ENCODE measurements around the gene PTPN14. TPM values are rescaled to one million over a fixed set of nuclear protein-coding genes. Genes with fewer than 3 reads are reported as not detected.

PTPN14 gene
- total RNA-seq, 2 donors from 2014 or later = 9.8 to 11.8 TPM

GRCh38 chr1:214447557-214447871 lies 103.9 kb downstream of the PTPN14 start:
- no peak for TF ChIP-seq CTCF (IDR thresholded peaks at IDR 0.05)
- no peak for DNase-seq
- Histone ChIP-seq H3K27ac (no peak overlapping the region), H3K9me3 (no peaks in the 10 kb centered on the region), H3K27me3 (no peaks in the 10 kb centered on the region), H3K36me3 (no peaks in the 10 kb centered on the region), H3K9ac (ENCODE audit: low read depth in 2 of 2, low read length in 2 of 2) (no peak overlapping the region), H3K4me3 (no peak overlapping the region), H3K4me1 (no peaks in the 10 kb centered on the region)
- intact Hi-C loops (cut with DNase I) = no loop called here

GRCh38 chr1:214446772-214447556 lies 104.4 kb downstream of the PTPN14 start:
- no peak overlapping the region for H3K9ac ChIP-seq (ENCODE audit: low read depth in 2 of 2, low read length in 2 of 2)
- H3K36me3 ChIP-seq = no peaks in the 10 kb centered on the region
- no peaks in the 10 kb centered on the region for H3K4me1 ChIP-seq
- H3K4me3 ChIP-seq = no peak overlapping the region
- DNase-seq = no peak
- intact Hi-C loops (cut with DNase I) = no loop called here
- no peak for TF ChIP-seq CTCF (IDR thresholded peaks at IDR 0.05)
- no peaks in the 10 kb centered on the region for H3K9me3 ChIP-seq
- H3K27ac ChIP-seq = no peak overlapping the region
- no peaks in the 10 kb centered on the region for H3K27me3 ChIP-seq

- Histone ChIP-seq H3K4me3 (no peak overlapping the region), H3K27me3 (no peaks in the 10 kb centered on the region), H3K36me3 (no peaks in the 10 kb centered on the region), H3K4me1 (no peaks in the 10 kb centered on the region), H3K9me3 (no peaks in the 10 kb centered on the region), H3K9ac (ENCODE audit: low read depth in 2 of 2, low read length in 2 of 2) (no peak overlapping the region), H3K27ac (no peak overlapping the region)
- intact Hi-C loops (cut with DNase I) = no loop called here
- no peak for DNase-seq
- no peak for TF ChIP-seq CTCF (IDR thresholded peaks at IDR 0.05)
These were observed 105.4 kb downstream of the PTPN14 start for GRCh38 chr1:214445831-214446614.

- H3K36me3 ChIP-seq = no peaks in the 10 kb centered on the region
- peaks cover 3% of the 10 kb centered on the region for H3K4me1 ChIP-seq
- no peak overlapping the region for H3K9ac ChIP-seq (ENCODE audit: low read depth in 2 of 2, low read length in 2 of 2)
- intact Hi-C loops (cut with DNase I) = no loop called here
- H3K27ac ChIP-seq = no peak overlapping the region
- H3K4me3 ChIP-seq = no peak overlapping the region
- TF ChIP-seq CTCF (IDR thresholded peaks at IDR 0.05) = no peak
- no peak for DNase-seq
- no peaks in the 10 kb centered on the region for H3K9me3 ChIP-seq
- H3K27me3 ChIP-seq = no peaks in the 10 kb centered on the region
These were observed 106.2 kb downstream of the PTPN14 start for GRCh38 chr1:214445199-214445598.

- no peak for DNase-seq
- no peaks in the 10 kb centered on the region for H3K9me3 ChIP-seq
- peaks cover 3% of the 10 kb centered on the region for H3K4me1 ChIP-seq
- no peaks in the 10 kb centered on the region for H3K36me3 ChIP-seq
- H3K9ac ChIP-seq (ENCODE audit: low read depth in 2 of 2, low read length in 2 of 2) = no peak overlapping the region
- no peak overlapping the region for H3K4me3 ChIP-seq
- TF ChIP-seq CTCF (IDR thresholded peaks at IDR 0.05) = no peak
- H3K27ac ChIP-seq = no peak overlapping the region
- H3K27me3 ChIP-seq = no peaks in the 10 kb centered on the region
- intact Hi-C loops (cut with DNase I) = no loop called here
These were observed 107.0 kb downstream of the PTPN14 start for GRCh38 chr1:214444182-214444939.
